HCT116 (cell line): ENCODE data around the gene SLC25A42. TPM values are rescaled to one million over a fixed set of nuclear protein-coding genes. Genes with fewer than 3 reads are reported as not detected.

ENCODE experiments used
- ATAC-seq: fragments of 200-7000 bp; cut with Tn5 transposase; 2 replicates; pipeline ENCODE4 v1.9.1; 2020; ENCODE audit warnings: mild to moderate bottlenecking, moderate library complexity
- BruUV-seq: library from RNA; stranded (reverse); fragments of 400-500 nt; replicated peaks from 2 replicates; lab custom pipeline; 2021; lab: Mats Ljungman, UMichigan
- CTCF ChIA-PET: fragments of 300-600 bp; sonication (Branson Sonifier 250); formaldehyde crosslinking; loops from one replicate; lab custom pipeline; 2021; ENCODE audit warnings: antibody characterized with exemption; lab: Charles Lee
- POLR2A ChIA-PET: fragments of 300-600, 350-600 bp; sonication (Branson Sonifier 250); formaldehyde crosslinking; loops from one replicate; lab custom pipeline; 2021; ENCODE audit warnings: antibody characterized with exemption; lab: Charles Lee
- RAD21 ChIA-PET, 2 experiments: fragments of 300-600 bp; sonication (Branson Sonifier 250); formaldehyde crosslinking; loops; one replicate each; lab custom pipeline; 2023; ENCODE audit warnings: low total read pairs in 2 of 2; ENCODE audit not compliant: uncharacterized antibody in 2 of 2, unreplicated experiment in 2 of 2, low non-redundant PET in 1 of 2; lab: Charles Lee
- DNase-seq: peaks from one replicate; pipeline ENCODE4 v3.0.0-alpha.2; 2010; ENCODE audit warnings: low read depth, low spot score
- H2AFZ ChIP-seq: fragments of 200-600 bp; shearing (Covaris generic), sonication (generic); 2 replicates; pipeline ENCODE4 v1.6.1; 2017; ENCODE audit warnings: low read depth, mixed run types, mixed read lengths, antibody characterized with exemption, low read length; ENCODE audit not compliant: poor library complexity, severe bottlenecking
- H3K27ac ChIP-seq: 2 replicates; pipeline ENCODE4 v1.5.1; 2012; ENCODE audit warnings: low read depth, low read length
- H3K27me3 ChIP-seq: fragments of 200-600 bp; sonication (generic); 2 replicates; pipeline ENCODE4 v1.6.1; 2016; ENCODE audit warnings: mixed run types, low read length, mixed read lengths; ENCODE audit not compliant: insufficient read depth
- H3K36me3 ChIP-seq, 2 experiments: fragments of 200-500 bp in 1 of 2; fragments of 200-600 bp in 1 of 2; sonication (Bioruptor generic) in 1 of 2; sonication (generic) in 1 of 2; 2 replicates each; pipeline versions ENCODE4 v1.5.1 to v1.6.1; 2014 to 2016; ENCODE audit warnings: low read length in 2 of 2, inconsistent platforms in 1 of 2, mixed read lengths in 1 of 2, mixed run types in 1 of 2; ENCODE audit not compliant: insufficient read depth in 2 of 2, control insufficient read depth in 1 of 2
- H3K4me1 ChIP-seq, 2 experiments: fragments of 200-600 bp in 1 of 2; sonication (generic) in 1 of 2; 2 replicates each; pipeline versions ENCODE4 v1.5.1 to v1.6.1; 2012 to 2017; ENCODE audit warnings: low read length in 2 of 2, inconsistent platforms in 1 of 2, mild to moderate bottlenecking in 1 of 2, mixed read lengths in 1 of 2, mixed run types in 1 of 2, moderate library complexity in 1 of 2; ENCODE audit not compliant: insufficient read depth in 2 of 2, control insufficient read depth in 1 of 2
- H3K4me2 ChIP-seq: fragments of 200-600 bp; sonication (generic); 2 replicates; pipeline ENCODE4 v1.6.1; 2017; ENCODE audit warnings: mixed run types, low read length, mixed read lengths
- H3K4me3 ChIP-seq, 2 experiments: fragments of 200-600 bp in 1 of 2; sonication (generic) in 1 of 2; replicated peaks in 1 of 2; 2 replicates each; pipeline ENCODE4 v1.5.1; 2011 to 2016; ENCODE audit warnings: low read length in 2 of 2, control low read depth in 1 of 2, low read depth in 1 of 2, mild to moderate bottlenecking in 1 of 2, mixed read lengths in 1 of 2, mixed run types in 1 of 2
- H3K79me2 ChIP-seq: fragments of 200-600 bp; sonication (generic); 2 replicates; pipeline ENCODE4 v1.6.1; 2017; ENCODE audit warnings: mild to moderate bottlenecking, mixed run types, low read length, moderate library complexity, mixed read lengths; ENCODE audit not compliant: insufficient read depth
- H3K9ac ChIP-seq: fragments of 200-600 bp; sonication (generic); 2 replicates; pipeline ENCODE4 v1.6.1; 2016; ENCODE audit warnings: low read length, mixed read lengths
- H3K9me2 ChIP-seq: fragments of 200-600 bp; sonication (generic), shearing (Covaris generic); 2 replicates; pipeline ENCODE4 v1.6.1; 2017; ENCODE audit warnings: mixed run types, mild to moderate bottlenecking, moderate library complexity; ENCODE audit not compliant: insufficient read depth
- H3K9me3 ChIP-seq, 2 experiments: fragments of 200-500 bp in 1 of 2; fragments of 200-600 bp in 1 of 2; sonication (Bioruptor generic) in 1 of 2; sonication (generic) in 1 of 2; 2 replicates each; pipeline ENCODE4 v1.6.1; 2014 to 2017; ENCODE audit warnings: low read length in 2 of 2, mixed read lengths in 2 of 2, inconsistent platforms in 1 of 2, low read depth in 1 of 2, mild to moderate bottlenecking in 1 of 2, mixed run types in 1 of 2, moderate library complexity in 1 of 2; ENCODE audit not compliant: control insufficient read depth in 1 of 2, insufficient read depth in 1 of 2
- H4K20me1 ChIP-seq: fragments of 200-600 bp; sonication (generic), shearing (Covaris generic); 2 replicates; pipeline ENCODE4 v1.6.1; 2017; ENCODE audit warnings: mixed run types, mild to moderate bottlenecking, moderate library complexity; ENCODE audit not compliant: insufficient read depth
- ATF3 ChIP-seq: IDR thresholded peaks from 2 replicates; pipeline ENCODE4 v1.6.1; 2012
- CBX3 ChIP-seq: IDR thresholded peaks from 2 replicates; pipeline ENCODE4 v1.6.1; 2012; ENCODE audit warnings: low read depth
- CEBPB ChIP-seq: IDR thresholded peaks from 2 replicates; pipeline ENCODE4 v1.6.1; 2012; ENCODE audit warnings: low read depth
- CTCF ChIP-seq, 3 experiments: fragments of 200-600 bp in 1 of 3; sonication (generic) in 1 of 3; IDR thresholded peaks in 2 of 3; conservative IDR thresholded peaks in 1 of 3; 2 replicates each; pipeline ENCODE4 v1.5.1; 2012 to 2017; ENCODE audit warnings: low read depth in 2 of 3, low read length in 2 of 3, antibody characterized with exemption in 1 of 3, borderline replicate concordance in 1 of 3, control low read depth in 1 of 3, mild to moderate bottlenecking in 1 of 3, mixed read lengths in 1 of 3, mixed run types in 1 of 3, moderate library complexity in 1 of 3; ENCODE audit not compliant: insufficient read depth in 1 of 3
- ELF1 ChIP-seq: IDR thresholded peaks from 2 replicates; pipeline ENCODE4 v1.6.1; 2012; ENCODE audit warnings: low read depth, borderline replicate concordance
- EZH2 ChIP-seq: fragments of 200-600 bp; sonication (generic); IDR thresholded peaks from 2 replicates; pipeline ENCODE4 v1.6.1; 2017; ENCODE audit warnings: antibody characterized with exemption, mixed run types
- FOSL1 ChIP-seq: IDR thresholded peaks from 2 replicates; pipeline ENCODE4 v1.6.1; 2012; ENCODE audit warnings: low read depth
- JUND ChIP-seq: IDR thresholded peaks from 2 replicates; pipeline ENCODE4 v1.6.1; 2012
- POLR2A ChIP-seq: IDR thresholded peaks from 2 replicates; pipeline ENCODE4 v1.7.0; 2011; ENCODE audit warnings: borderline replicate concordance; ENCODE audit not compliant: insufficient read depth, insufficient read length; ENCODE audit errors: extremely low read depth
- POLR2AphosphoS5 ChIP-seq: IDR thresholded peaks from 2 replicates; pipeline ENCODE4 v1.6.1; 2011; ENCODE audit warnings: mild to moderate bottlenecking, low read depth, low read length, moderate library complexity
- RAD21 ChIP-seq: IDR thresholded peaks from 2 replicates; pipeline ENCODE4 v1.6.1; 2012; ENCODE audit warnings: low read depth, mild to moderate bottlenecking
- REST ChIP-seq: IDR thresholded peaks from 2 replicates; pipeline ENCODE4 v1.6.1; 2012; ENCODE audit warnings: low read depth
- SIN3A ChIP-seq: IDR thresholded peaks from 2 replicates; pipeline ENCODE4 v1.6.1; 2012; ENCODE audit warnings: low read depth
- SP1 ChIP-seq: IDR thresholded peaks from 2 replicates; pipeline ENCODE4 v1.6.1; 2012; ENCODE audit warnings: low read depth
- SRF ChIP-seq: IDR thresholded peaks from 2 replicates; pipeline ENCODE4 v1.6.1; 2012; ENCODE audit warnings: low read depth
- TCF7L2 ChIP-seq: IDR thresholded peaks from 2 replicates; pipeline ENCODE4 v1.7.0; 2011; ENCODE audit warnings: borderline replicate concordance, inconsistent platforms; ENCODE audit not compliant: insufficient read depth, insufficient read length; ENCODE audit errors: extremely low read depth
- ZFX ChIP-seq: fragments of 450-650 bp; IDR thresholded peaks from 2 replicates; pipeline ENCODE4 v1.6.1; 2017
- intact Hi-C: fragments of 100-400 bp; cut with micrococcal nuclease; formaldehyde crosslinking; loops from 2 replicates; pipeline ENCODE4 v1.10.0; 2022
- total RNA-seq: library from RNA; stranded (reverse); gene quantifications from one replicate; pipeline ENCODE4 v1.2.1, GENCODE V29; 2021; ENCODE audit not compliant: unreplicated experiment

The SLC25A42 gene
- total RNA-seq, 1 experiment from 2014 or later, result 10.2 TPM

DNA sequence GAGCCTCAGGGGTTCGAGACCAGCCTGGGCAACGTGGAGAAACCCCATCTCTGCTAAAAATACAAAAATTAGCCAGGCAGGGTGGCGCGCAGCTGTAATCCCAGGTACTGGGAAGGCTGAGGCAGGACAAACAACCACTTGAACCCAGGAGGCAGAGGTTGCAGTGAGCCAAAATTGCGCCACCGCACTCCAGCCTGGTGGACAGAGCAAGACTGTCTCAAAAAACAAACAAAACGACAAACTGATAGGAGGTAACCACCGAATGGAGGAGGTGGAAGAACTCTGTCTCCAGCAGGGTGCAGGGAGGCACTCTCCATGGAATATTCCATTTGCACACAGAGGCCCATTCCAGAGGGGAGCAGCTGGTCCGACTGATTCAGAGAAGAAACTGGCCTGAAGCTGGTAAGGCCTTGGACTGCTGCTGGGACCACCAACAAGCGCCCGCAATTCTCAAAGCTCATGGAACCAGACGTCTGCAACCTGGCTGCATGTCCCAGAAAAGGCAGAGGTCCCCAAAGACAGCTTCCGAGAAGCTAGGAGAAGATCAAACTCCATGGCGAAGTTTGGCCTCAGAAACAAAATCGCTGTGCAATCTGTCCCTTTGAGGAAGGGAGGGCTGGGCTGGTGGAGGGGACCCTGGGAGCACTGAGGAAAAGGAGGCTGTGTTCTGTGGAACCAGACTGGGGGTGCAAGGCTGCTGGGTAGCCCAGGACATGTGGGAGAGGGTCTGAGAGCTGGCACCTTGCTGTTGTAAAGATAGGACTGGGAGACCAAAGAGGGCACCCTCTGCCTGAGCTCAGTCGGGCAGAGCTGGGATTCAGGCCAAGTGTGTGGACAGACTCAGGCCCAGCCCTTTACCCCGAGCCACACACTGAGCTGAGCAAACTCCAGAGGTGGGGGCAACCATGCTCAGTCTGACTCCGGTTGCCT, 35.2 kb downstream of the SLC25A42 start:
- intact Hi-C loops, result loop anchor here (2.0 kb wide), 1 partner anchor 36 kb away; the partner anchor contains the start of gene SLC25A42
- ATAC-seq, result no peak
- POLR2A ChIA-PET, result no interaction called here

More for the DNA sequence above, 35.2 kb downstream of the SLC25A42 start:
- TF ChIP-seq RAD21 (no peak), JUND (no peak), ELF1 (no peak), TCF7L2 (no peak), SIN3A (no peak), EZH2 (no peak), POLR2AphosphoS5 (no peak), ATF3 (no peak), CTCF (IDR thresholded peaks at IDR 0.05 in 2 of 3, conservative IDR thresholded peaks at IDR 0.05 in 1 of 3; ENCODE audit: borderline replicate concordance in 1 of 3, insufficient read depth in 1 of 3, low read depth in 2 of 3, low read length in 2 of 3) (no peak), REST (no peak), POLR2A (no peak), ZFX (no peak), CEBPB (no peak), SP1 (no peak), SRF (no peak), FOSL1 (no peak), CBX3 (no peak)
- no peak for DNase-seq
- no peaks in the 10 kb centered on the region for H3K79me2 ChIP-seq
- CTCF ChIA-PET, result no interaction called here
- RAD21 ChIA-PET, result interaction anchor here in 1 of 2 experiments (1.0 kb wide), 1 partner anchor 36 kb away, joined by 3 read pairs; no protein-coding TSS in a partner anchor
- H3K27ac ChIP-seq, result peak overlapping the region; percentile 6
- no TSS peak for BruUV-seq
- H3K36me3 ChIP-seq, result no peaks in the 10 kb centered on the region
- H3K9me2 ChIP-seq, result no peaks in the 10 kb centered on the region
- H3K9me3 ChIP-seq, result no peaks in the 10 kb centered on the region
- H3K9ac ChIP-seq, result peak overlapping the region; percentile 55
- H4K20me1 ChIP-seq, result no peaks in the 10 kb centered on the region
- no peak overlapping the region for H3K4me3 ChIP-seq
- peak overlapping the region; percentile 65 for H3K4me2 ChIP-seq
- H3K4me1 ChIP-seq, result peaks cover 61 to 94% of the 10 kb centered on the region in 2 experiments
- H2AFZ ChIP-seq, result no peak overlapping the region
- H3K27me3 ChIP-seq, result no peaks in the 10 kb centered on the region
